Measurements from ENCODE around the gene MAN2A2. TPM values are rescaled to one million over a fixed set of nuclear protein-coding genes. Genes with fewer than 3 reads are reported as not detected.

Gene MAN2A2
- total RNA-seq, 1 experiment from 2014 or later: 27.4 TPM

- Histone ChIP-seq H3K4me1 (ENCODE audit: insufficient read depth, low read length) (peaks cover 6% of the 10 kb centered on the region; the same call in 1 of the 2 replicates), H3K27ac (ENCODE audit: insufficient read length, low read depth, low read length) (no peak overlapping the region), H2BK5ac (ENCODE audit: insufficient read length, low read length) (no peak overlapping the region), H3K56ac (ENCODE audit: insufficient read length, low read depth, low read length) (no peak overlapping the region), H3K9ac (ENCODE audit: extremely low read depth, insufficient read length, low read length) (no peak overlapping the region), H4K20me1 (ENCODE audit: control insufficient read depth, insufficient read depth, insufficient read length) (no peaks in the 10 kb centered on the region), H3K79me1 (ENCODE audit: insufficient read depth, low read depth, low read length, poor library complexity, severe bottlenecking) (peaks cover 2% of the 10 kb centered on the region), H3K27me3 (ENCODE audit: insufficient read depth, low read length) (no peaks in the 10 kb centered on the region), H4K8ac (replicated peaks; ENCODE audit: insufficient read length, low read depth, low read length) (no peak overlapping the region), H3K23ac (ENCODE audit: insufficient read length, low read depth, low read length) (no peak overlapping the region), H3T11ph (ENCODE audit: low read length) (no peak overlapping the region), H2AK5ac (ENCODE audit: insufficient read length, low read length) (no peak overlapping the region), H4K5ac (ENCODE audit: insufficient read length, low read depth, low read length) (no peak overlapping the region), H4K91ac (ENCODE audit: insufficient read length, low read depth, low read length) (no peak overlapping the region), H3K4ac (ENCODE audit: low read depth, low read length) (no peak overlapping the region), H3K79me2 (ENCODE audit: insufficient read depth, low read length) (no peaks in the 10 kb centered on the region), H3K23me2 (ENCODE audit: insufficient read length, low read depth, low read length, poor library complexity, severe bottlenecking) (peaks cover 8% of the 10 kb centered on the region), H2AFZ (ENCODE audit: low read length) (no peak overlapping the region), H3K14ac (ENCODE audit: insufficient read depth, low read length) (no peak overlapping the region), H2BK15ac (ENCODE audit: low read depth, low read length) (no peak overlapping the region), H2BK120ac (ENCODE audit: low read depth, low read length, poor library complexity, severe bottlenecking) (no peak overlapping the region), H2BK12ac (ENCODE audit: insufficient read length, low read depth, low read length) (no peak overlapping the region), H3K9me3 (ENCODE audit: control insufficient read depth, low read depth, low read length) (no peaks in the 10 kb centered on the region), H2BK20ac (ENCODE audit: low read depth, low read length, poor library complexity, severe bottlenecking) (no peak overlapping the region), H3K4me2 (ENCODE audit: insufficient read depth, insufficient read length, low read length) (no peak overlapping the region), H3K18ac (ENCODE audit: insufficient read length, low read depth, low read length) (no peak overlapping the region)
- H3K9me3 Mint-ChIP-seq: peaks cover 0 to 2% of the 10 kb centered on the region in 2 experiments; a peak in 2 of 5 replicates
- peak overlapping the region in 1 of 3 experiments; percentile 87; a peak in 2 of 7 replicates for H3K27ac Mint-ChIP-seq
- no peaks in the 10 kb centered on the region for H3K27me3 Mint-ChIP-seq (ENCODE audit: low read depth)
- peak overlapping the region in 1 of 2 experiments; percentile 55; a peak in 1 of 5 replicates for H3K4me3 Mint-ChIP-seq
- TF ChIP-seq CTCF (conservative IDR thresholded peaks at IDR 0.05): no peak
- peaks cover 53 to 56% of the 10 kb centered on the region in 2 experiments for H3K4me1 Mint-ChIP-seq
- DNase-seq: no peak
- no peaks in the 10 kb centered on the region; a peak in 1 of 7 replicates for H3K36me3 Mint-ChIP-seq (ENCODE audit: insufficient read depth in 1 of 3, low read depth in 3 of 3)
These were observed 34.0 kb upstream of the MAN2A2 start for GRCh38 chr15:90869140-90869541.

Measured in H9 (cell line).